ENCODE measurements around the gene CLEC3B. TPM values are rescaled to one million over a fixed set of nuclear protein-coding genes. Genes with fewer than 3 reads are reported as not detected.
"Not testable (repeated sequence)": the region's sequence is repeated elsewhere in the genome, so short reads cannot be mapped to it uniquely, and the experiment has no call there.

Gene CLEC3B
- total RNA-seq, 1 donor from 2014 or later: not detected

DNA sequence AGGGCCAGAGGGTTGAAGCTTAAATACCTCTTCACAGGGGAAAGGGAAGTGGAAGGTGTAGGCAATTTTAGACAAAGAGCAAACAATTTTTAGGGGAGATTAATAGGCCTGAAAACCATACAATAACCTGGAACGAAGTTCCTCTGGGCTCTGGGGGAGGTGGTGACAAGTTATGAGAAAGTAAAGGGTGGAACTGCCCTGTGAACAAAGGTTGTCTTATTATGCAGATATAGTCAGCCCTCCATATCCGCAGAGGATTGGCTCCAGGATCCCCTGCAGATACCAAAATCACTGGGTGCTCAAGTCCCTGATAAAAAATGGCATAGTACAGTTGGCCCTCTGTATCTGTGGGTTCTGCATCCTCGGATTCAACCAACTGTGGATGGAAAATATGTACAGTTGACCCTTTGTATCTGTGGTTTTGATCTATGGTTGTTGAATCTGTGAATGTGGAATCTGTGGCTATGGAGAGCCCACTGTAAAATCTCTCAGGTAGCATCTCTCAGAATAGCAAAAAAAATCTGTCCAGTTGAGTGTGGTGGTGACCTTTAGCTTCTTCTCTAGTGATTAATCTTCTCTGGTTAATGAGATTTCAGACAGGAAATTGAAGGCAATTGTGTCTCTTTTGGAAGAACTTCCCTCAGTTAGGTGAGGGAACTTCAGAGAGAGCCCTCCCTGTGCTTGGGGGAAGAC, 40.2 kb downstream of the CLEC3B start:
- Histone ChIP-seq H3K36me3 (ENCODE audit: control insufficient read depth, insufficient read depth, low read length) (no peaks in the 10 kb centered on the region), H3K27me3 (ENCODE audit: control insufficient read depth, insufficient read depth, low read length) (no peaks in the 10 kb centered on the region), H3K4me3 (ENCODE audit: low read depth, low read length) (no peak overlapping the region)
- TF ChIP-seq, protein P1, sequence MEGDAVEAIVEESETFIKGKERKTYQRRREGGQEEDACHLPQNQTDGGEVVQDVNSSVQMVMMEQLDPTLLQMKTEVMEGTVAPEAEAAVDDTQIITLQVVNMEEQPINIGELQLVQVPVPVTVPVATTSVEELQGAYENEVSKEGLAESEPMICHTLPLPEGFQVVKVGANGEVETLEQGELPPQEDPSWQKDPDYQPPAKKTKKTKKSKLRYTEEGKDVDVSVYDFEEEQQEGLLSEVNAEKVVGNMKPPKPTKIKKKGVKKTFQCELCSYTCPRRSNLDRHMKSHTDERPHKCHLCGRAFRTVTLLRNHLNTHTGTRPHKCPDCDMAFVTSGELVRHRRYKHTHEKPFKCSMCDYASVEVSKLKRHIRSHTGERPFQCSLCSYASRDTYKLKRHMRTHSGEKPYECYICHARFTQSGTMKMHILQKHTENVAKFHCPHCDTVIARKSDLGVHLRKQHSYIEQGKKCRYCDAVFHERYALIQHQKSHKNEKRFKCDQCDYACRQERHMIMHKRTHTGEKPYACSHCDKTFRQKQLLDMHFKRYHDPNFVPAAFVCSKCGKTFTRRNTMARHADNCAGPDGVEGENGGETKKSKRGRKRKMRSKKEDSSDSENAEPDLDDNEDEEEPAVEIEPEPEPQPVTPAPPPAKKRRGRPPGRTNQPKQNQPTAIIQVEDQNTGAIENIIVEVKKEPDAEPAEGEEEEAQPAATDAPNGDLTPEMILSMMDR (IDR thresholded peaks at IDR 0.05; ENCODE audit: insufficient read depth, low read length, poor library complexity, severe bottlenecking): no peak
- no peak for DNase-seq (ENCODE audit: low read depth)

- TF ChIP-seq, protein P1 (IDR thresholded peaks at IDR 0.05; ENCODE audit: insufficient read depth, low read length, poor library complexity, severe bottlenecking): no peak
- no peaks in the 10 kb centered on the region for H3K36me3 ChIP-seq (ENCODE audit: control insufficient read depth, insufficient read depth, low read length)
- H3K4me3 ChIP-seq (ENCODE audit: low read depth, low read length): no peak overlapping the region
- no peak for DNase-seq (ENCODE audit: low read depth)
- no peaks in the 10 kb centered on the region for H3K27me3 ChIP-seq (ENCODE audit: control insufficient read depth, insufficient read depth, low read length)
Measured at GRCh38 chr3:45067486-45067885, 41.4 kb downstream of the CLEC3B start.

DNA sequence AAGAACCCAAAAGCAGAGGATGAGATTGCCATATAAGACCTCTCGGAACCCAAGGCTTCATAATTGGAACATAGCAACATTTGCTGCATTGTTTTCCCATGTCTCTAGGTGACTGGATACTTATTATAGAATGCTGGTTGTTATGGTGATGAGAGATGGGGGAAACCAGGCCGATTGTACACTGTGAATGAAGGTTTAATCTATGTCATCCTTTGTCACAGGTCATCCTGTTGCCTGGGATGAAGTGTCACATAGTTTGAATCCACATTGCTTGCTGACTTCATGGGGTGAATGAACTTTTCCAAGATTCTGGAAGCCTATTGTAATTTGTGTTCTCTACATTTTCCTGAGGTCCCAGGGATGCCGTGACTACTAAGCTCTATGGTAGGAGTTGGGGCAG, 41.8 kb downstream of the CLEC3B start:
- DNase-seq (ENCODE audit: low read depth): no peak
- Histone ChIP-seq H3K4me3 (ENCODE audit: low read depth, low read length) (no peak overlapping the region), H3K36me3 (ENCODE audit: control insufficient read depth, insufficient read depth, low read length) (no peaks in the 10 kb centered on the region), H3K27me3 (ENCODE audit: control insufficient read depth, insufficient read depth, low read length) (no peaks in the 10 kb centered on the region)
- TF ChIP-seq, protein P1 (IDR thresholded peaks at IDR 0.05; ENCODE audit: insufficient read depth, low read length, poor library complexity, severe bottlenecking): no peak

GRCh38 chr3:45071075-45071474, 45.0 kb downstream of the CLEC3B start:
- TF ChIP-seq, protein P1 (IDR thresholded peaks at IDR 0.05; ENCODE audit: insufficient read depth, low read length, poor library complexity, severe bottlenecking): no peak
- Histone ChIP-seq H3K27me3 (ENCODE audit: control insufficient read depth, insufficient read depth, low read length) (no peaks in the 10 kb centered on the region), H3K36me3 (ENCODE audit: control insufficient read depth, insufficient read depth, low read length) (no peaks in the 10 kb centered on the region), H3K4me3 (ENCODE audit: low read depth, low read length) (no peak overlapping the region)
- no peak for DNase-seq (ENCODE audit: low read depth)

- TF ChIP-seq, protein P1 (IDR thresholded peaks at IDR 0.05; ENCODE audit: insufficient read depth, low read length, poor library complexity, severe bottlenecking): no peak
- no peak overlapping the region for H3K4me3 ChIP-seq (ENCODE audit: low read depth, low read length)
- no peaks in the 10 kb centered on the region for H3K27me3 ChIP-seq (ENCODE audit: control insufficient read depth, insufficient read depth, low read length)
- H3K36me3 ChIP-seq (ENCODE audit: control insufficient read depth, insufficient read depth, low read length): no peaks in the 10 kb centered on the region
- DNase-seq (ENCODE audit: low read depth): no peak
Measured at GRCh38 chr3:45075821-45076625, 49.9 kb downstream of the CLEC3B start.

DNA sequence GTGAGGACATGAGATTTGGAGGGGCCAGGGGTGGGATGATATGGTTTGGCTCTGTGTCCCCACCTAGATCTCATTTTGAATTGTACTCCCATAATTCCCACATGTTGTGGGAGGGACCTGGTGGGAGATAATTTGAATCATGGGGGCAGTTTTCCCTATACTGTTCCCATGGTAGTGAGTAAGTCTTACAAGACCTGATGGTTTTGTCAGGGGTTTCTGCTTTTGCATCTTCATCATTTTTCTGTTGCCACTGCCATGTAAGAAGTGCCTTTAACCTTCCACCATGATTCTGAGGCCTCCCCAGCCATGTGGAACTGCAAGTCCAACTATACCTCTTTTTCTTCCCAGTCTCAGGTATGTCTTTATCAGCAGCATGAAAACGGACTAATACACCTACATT, 52.2 kb downstream of the CLEC3B start:
- not testable (repeated sequence) for H3K36me3 ChIP-seq (ENCODE audit: control insufficient read depth, insufficient read depth, low read length); DNase-seq (ENCODE audit: low read depth); H3K4me3 ChIP-seq (ENCODE audit: low read depth, low read length); H3K27me3 ChIP-seq (ENCODE audit: control insufficient read depth, insufficient read depth, low read length)

Data from kidney epithelial cell (primary cell).